ENCODE results near the gene FBXO48. TPM values are rescaled to one million over a fixed set of nuclear protein-coding genes. Genes with fewer than 3 reads are reported as not detected.
"Not testable (repeated sequence)": the region's sequence is repeated elsewhere in the genome, so short reads cannot be mapped to it uniquely, and the experiment has no call there.

FBXO48 gene
- total RNA-seq, 8 experiments from 2014 or later, result 0.54 to 1.5 (median 0.82) TPM

- 60 to 100% (median 86%) methylated on average over 1 of the region's 1 CpG; no CpG with 5 or more reads in 5 of the 10 experiments for WGBS, 10 experiments
- H3K27ac ChIP-seq; H3K4me3 ChIP-seq; H3K4me1 ChIP-seq (replicated peaks in 1 of 2): not testable (repeated sequence)
- in situ Hi-C loops (cut with MboI; ENCODE audit: low pct_unique_long_range_greater_than_20kb in 2 of 9, low sequenced_read_pairs in 9 of 9, unreplicated experiment in 9 of 9), result loop anchor here in 5 of 9 experiments (25.0 kb wide), 3 partner anchors 99 to 424 kb away; no protein-coding TSS in a partner anchor
- ATAC-seq (replicated peaks in 6 of 8), result peak in 2 of 8 experiments; percentile 36 to 65
Measured at GRCh38 chr2:68488605-68489004, 21.5 kb upstream of the FBXO48 start.

DNA sequence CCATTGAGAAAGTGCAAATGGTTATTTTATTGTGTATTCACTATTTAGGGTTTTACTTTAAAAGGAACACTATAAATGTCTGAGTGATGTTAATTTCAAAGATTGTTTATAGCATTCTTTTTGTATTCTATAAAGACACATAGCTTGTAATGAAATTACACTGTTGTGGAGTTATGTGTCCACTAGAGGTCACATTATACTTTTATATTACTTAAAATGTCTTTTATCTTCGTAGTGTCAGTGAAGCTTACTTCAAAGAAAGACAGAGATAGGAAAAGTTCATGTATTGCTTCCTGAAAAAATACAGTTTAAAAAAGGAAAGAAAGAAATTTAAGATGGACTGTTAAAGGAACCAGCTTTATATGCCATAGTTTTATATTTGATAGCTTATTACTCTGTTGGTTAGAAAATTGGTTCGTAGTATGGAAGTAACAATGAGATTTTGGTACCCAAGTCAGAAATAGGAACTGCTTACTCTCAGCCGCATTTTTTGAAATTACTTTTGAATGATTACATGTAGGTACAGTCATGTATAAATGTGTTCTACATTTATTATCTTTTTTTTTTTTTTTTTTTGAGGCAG, 20.8 kb upstream of the FBXO48 start:
- no peak overlapping the region for H3K4me3 ChIP-seq
- 38 to 86% (median 66%) methylated on average over 2 to 3 of the region's 3 CpGs for whole genome bisulfite sequencing, 10 experiments
- no peak overlapping the region for H3K27ac ChIP-seq
- in situ Hi-C loops (cut with MboI; ENCODE audit: low pct_unique_long_range_greater_than_20kb in 2 of 9, low sequenced_read_pairs in 9 of 9, unreplicated experiment in 9 of 9), result loop anchor here in 5 of 9 experiments (25.0 kb wide), 3 partner anchors 99 to 424 kb away; no protein-coding TSS in a partner anchor
- H3K4me1 ChIP-seq (replicated peaks in 1 of 2), result no peaks in the 10 kb centered on the region
- ATAC-seq (replicated peaks in 6 of 8), result peak in 3 of 8 experiments; percentile 50 to 59 (median 54)

GRCh38 chr2:68483011-68483410, 15.9 kb upstream of the FBXO48 start:
- in situ Hi-C loops (cut with MboI; ENCODE audit: low pct_unique_long_range_greater_than_20kb in 2 of 9, low sequenced_read_pairs in 9 of 9, unreplicated experiment in 9 of 9), result loop anchor here in 5 of 9 experiments (25.0 kb wide), 3 partner anchors 104 to 429 kb away; no protein-coding TSS in a partner anchor
- WGBS, 10 experiments, result 60 to 100% (median 73%) methylated on average over 1 to 3 of the region's 3 CpGs; no CpG with 5 or more reads in 6 of the 10 experiments

DNA sequence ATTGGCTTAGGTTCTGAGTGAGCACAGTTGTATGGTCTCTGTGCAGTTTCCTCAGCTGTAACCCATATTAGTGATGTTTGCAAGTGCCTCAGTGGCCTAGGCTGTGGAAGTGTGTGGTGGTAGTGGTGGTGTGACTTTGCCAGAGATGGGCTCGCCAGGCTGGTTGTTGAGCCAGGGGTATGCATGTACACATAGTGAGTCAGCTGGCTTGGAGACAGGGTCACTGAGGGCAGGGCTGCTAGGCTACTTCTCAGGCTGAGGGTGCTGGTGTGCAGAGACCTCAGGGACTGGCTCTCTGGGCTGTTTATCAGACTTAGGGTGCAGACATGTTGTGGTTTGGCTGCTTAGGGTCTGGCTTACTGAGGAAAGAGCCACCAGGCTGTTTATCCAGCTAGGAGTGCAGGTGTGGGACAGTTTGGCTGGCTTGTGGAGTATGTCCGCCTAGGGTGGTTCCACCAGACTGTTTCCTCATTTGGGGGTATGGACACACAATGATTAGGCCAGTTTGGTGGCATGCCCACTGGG, 15.3 kb upstream of the FBXO48 start:
- Histone ChIP-seq H3K27ac (no peak overlapping the region), H3K4me3 (no peak overlapping the region), H3K4me1 (replicated peaks in 1 of 2) (no peaks in the 10 kb centered on the region)
- 14 to 67% (median 43%) methylated on average over 1 to 2 of the region's 2 CpGs; no CpG with 5 or more reads in 6 of the 10 experiments for WGBS, 10 experiments
- in situ Hi-C loops (cut with MboI; ENCODE audit: low pct_unique_long_range_greater_than_20kb in 2 of 9, low sequenced_read_pairs in 9 of 9, unreplicated experiment in 9 of 9), result loop anchor here in 5 of 9 experiments (25.0 kb wide), 3 partner anchors 105 to 430 kb away; no protein-coding TSS in a partner anchor
- ATAC-seq (replicated peaks in 6 of 8), result peak in 1 of 8 experiments; percentile 14

More at GRCh38 chr2:68483011-68483410, 15.9 kb upstream of the FBXO48 start:
- no peaks in the 10 kb centered on the region for H3K4me1 ChIP-seq (replicated peaks in 1 of 2)
- ATAC-seq (replicated peaks in 6 of 8), result peak in 2 of 8 experiments; percentile 76 to 90
- H3K4me3 ChIP-seq, result no peak overlapping the region
- no peak overlapping the region for H3K27ac ChIP-seq

DNA sequence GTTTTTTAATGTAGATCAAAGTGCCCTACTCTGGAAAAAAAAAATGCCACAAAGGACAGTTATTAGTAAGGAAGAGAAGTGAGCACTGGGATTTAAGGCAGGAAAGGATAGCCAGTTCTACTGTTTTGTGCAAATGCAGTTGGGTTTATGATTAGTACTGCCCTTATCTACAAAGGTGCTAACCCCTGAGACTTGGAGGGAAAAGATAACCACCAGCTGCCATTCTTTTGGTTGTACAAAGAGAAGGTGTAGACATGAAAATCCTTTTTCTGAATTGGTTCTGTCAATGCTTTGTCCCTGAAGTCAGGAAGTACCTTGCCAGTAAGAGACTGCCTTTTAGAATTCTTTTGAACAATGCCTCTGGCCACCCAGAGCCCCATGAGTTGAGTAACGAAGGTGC, 11.6 kb upstream of the FBXO48 start:
- in situ Hi-C loops (cut with MboI; ENCODE audit: low pct_unique_long_range_greater_than_20kb in 2 of 9, low sequenced_read_pairs in 9 of 9, unreplicated experiment in 9 of 9), result loop anchor here in 5 of 9 experiments (25.0 kb wide), 3 partner anchors 109 to 434 kb away; no protein-coding TSS in a partner anchor
- no peak overlapping the region for H3K27ac ChIP-seq
- H3K4me3 ChIP-seq, result no peak overlapping the region
- no peaks in the 10 kb centered on the region for H3K4me1 ChIP-seq (replicated peaks in 1 of 2)
- no peak for ATAC-seq (replicated peaks in 6 of 8)
- WGBS, 10 experiments, result 80 to 100% (median 80%) methylated on average over 1 of the region's 1 CpG; no CpG with 5 or more reads in 7 of the 10 experiments

DNA sequence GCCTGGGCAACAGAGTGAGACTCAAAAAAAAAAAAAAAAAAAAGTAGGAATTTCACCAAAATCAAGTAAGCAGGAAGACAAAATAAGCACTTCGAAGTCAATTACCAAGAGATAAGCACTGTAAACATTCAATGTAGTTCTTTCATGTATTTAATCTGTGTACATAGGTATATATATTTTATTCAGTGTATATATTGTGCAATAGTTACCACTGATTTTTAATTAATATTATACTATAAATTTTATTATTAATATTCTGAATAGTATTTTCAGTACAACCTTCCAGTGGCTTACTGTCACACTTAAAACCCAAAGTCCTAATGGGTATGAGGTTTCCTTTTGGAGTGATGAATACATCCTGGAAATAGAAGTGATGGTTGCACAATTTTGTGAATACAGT, 9.4 kb upstream of the FBXO48 start:
- in situ Hi-C loops (cut with MboI; ENCODE audit: low pct_unique_long_range_greater_than_20kb in 2 of 9, low sequenced_read_pairs in 9 of 9, unreplicated experiment in 9 of 9), result loop anchor here in 5 of 9 experiments (25.0 kb wide), 3 partner anchors 111 to 436 kb away; no protein-coding TSS in a partner anchor

GRCh38 chr2:68475576-68475975, 8.5 kb upstream of the FBXO48 start:
- no peak for ATAC-seq (replicated peaks in 6 of 8)
- in situ Hi-C loops (cut with MboI; ENCODE audit: low pct_unique_long_range_greater_than_20kb in 2 of 9, low sequenced_read_pairs in 9 of 9, unreplicated experiment in 9 of 9), result loop anchor here in 5 of 9 experiments (25.0 kb wide), 3 partner anchors 112 to 437 kb away; no protein-coding TSS in a partner anchor

More for the DNA sequence above, 9.4 kb upstream of the FBXO48 start:
- 78 to 100% (median 100%) methylated on average over 1 of the region's 1 CpG; no CpG with 5 or more reads in 3 of the 10 experiments for WGBS, 10 experiments
- H3K4me3 ChIP-seq, result no peak overlapping the region
- no peak for ATAC-seq (replicated peaks in 6 of 8)
- no peak overlapping the region for H3K27ac ChIP-seq
- no peaks in the 10 kb centered on the region for H3K4me1 ChIP-seq (replicated peaks in 1 of 2)

DNA sequence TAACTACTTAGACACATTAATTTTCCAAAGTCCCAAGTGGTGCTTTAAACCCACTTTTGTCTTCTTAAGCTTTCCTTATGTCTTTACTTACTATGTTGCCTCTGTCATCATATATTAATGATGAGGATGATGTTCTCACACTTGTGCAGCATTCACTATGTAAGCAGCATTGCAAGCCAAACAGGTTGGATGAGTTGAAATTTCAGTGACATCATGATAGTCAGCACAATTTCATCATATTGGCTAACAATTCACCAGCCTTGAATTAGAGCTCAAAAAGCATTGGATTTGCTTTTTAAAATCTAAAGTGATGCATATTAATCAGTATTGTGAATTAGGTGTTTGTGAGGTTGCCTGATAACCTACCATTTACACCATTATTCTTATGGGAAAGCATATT, 8.0 kb upstream of the FBXO48 start:
- ATAC-seq (replicated peaks in 6 of 8), result peak in 1 of 8 experiments; percentile 23
- Histone ChIP-seq H3K4me3 (no peak overlapping the region), H3K4me1 (replicated peaks in 1 of 2) (no peaks in the 10 kb centered on the region), H3K27ac (no peak overlapping the region)
- in situ Hi-C loops (cut with MboI; ENCODE audit: low pct_unique_long_range_greater_than_20kb in 2 of 9, low sequenced_read_pairs in 9 of 9, unreplicated experiment in 9 of 9), result loop anchor here in 5 of 9 experiments (25.0 kb wide), 3 partner anchors 112 to 437 kb away; no protein-coding TSS in a partner anchor

More at GRCh38 chr2:68475576-68475975, 8.5 kb upstream of the FBXO48 start:
- Histone ChIP-seq H3K4me1 (replicated peaks in 1 of 2) (no peaks in the 10 kb centered on the region), H3K27ac (no peak overlapping the region), H3K4me3 (no peak overlapping the region)
- WGBS, 10 experiments, result 50 to 94% (median 79%) methylated on average over 1 to 2 of the region's 2 CpGs; no CpG with 5 or more reads in 2 of the 10 experiments

DNA sequence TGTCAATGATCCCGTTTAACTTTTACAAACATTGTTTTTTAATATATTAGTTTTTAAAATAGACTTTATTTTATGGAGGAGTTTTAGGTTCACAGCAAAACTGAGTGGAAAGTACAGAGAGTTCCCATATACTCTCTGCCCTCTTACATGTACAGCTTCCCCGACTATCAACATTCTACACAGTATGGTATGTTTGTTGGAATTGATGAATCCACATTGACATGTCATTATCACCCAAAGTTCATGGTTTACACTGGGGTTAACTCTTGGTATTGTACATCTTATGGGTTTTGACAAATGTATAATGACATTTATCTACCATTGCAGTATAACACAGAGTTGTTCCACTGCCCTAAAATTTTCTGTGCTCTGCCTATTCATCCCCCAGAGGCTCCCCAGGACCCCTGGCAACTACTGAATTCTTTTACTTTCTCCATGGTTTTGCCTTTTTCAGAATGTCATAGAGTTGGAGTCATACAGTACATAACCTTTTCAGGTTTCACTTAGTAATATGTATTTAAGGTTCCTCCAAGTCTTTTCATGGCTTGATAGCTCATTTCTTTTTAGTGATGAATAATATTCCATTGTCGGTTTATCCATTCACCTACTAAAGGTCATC, 5.8 kb upstream of the FBXO48 start:
- Histone ChIP-seq H3K4me1 (replicated peaks in 1 of 2) (peaks cover 0 to 3% of the 10 kb centered on the region in 2 donors), H3K27ac (no peak overlapping the region), H3K4me3 (no peak overlapping the region)
- no peak for ATAC-seq (replicated peaks in 6 of 8)
- in situ Hi-C loops (cut with MboI; ENCODE audit: low pct_unique_long_range_greater_than_20kb in 2 of 9, low sequenced_read_pairs in 9 of 9, unreplicated experiment in 9 of 9), result no loop called here
- 50 to 100% (median 93%) methylated on average over 1 to 3 of the region's 3 CpGs; no CpG with 5 or more reads in 2 of the 10 experiments for WGBS, 10 experiments

DNA sequence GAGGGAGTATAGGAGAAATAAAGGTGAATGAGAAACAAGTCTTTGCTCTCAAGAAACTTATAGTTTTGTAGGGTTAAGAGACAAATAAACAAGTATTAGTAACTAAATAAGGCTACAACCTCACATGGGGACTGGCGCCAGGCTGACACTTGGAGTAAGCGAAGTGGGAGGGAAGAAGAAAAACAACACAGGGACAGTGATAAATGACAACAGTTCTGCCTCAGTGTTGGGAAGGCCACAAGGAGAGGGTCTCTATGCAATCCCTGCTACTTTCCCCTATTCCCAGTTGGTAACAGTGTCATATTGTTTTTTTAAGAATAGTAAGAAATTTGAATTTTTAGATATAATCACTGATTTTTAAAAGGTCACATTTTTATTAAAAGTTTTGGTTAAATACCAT, 4.3 kb upstream of the FBXO48 start:
- Histone ChIP-seq H3K4me3 (no peak overlapping the region), H3K4me1 (replicated peaks in 1 of 2) (peaks cover 0 to 3% of the 10 kb centered on the region in 2 donors), H3K27ac (no peak overlapping the region)
- ATAC-seq (replicated peaks in 6 of 8), result no peak
- in situ Hi-C loops (cut with MboI; ENCODE audit: low pct_unique_long_range_greater_than_20kb in 2 of 9, low sequenced_read_pairs in 9 of 9, unreplicated experiment in 9 of 9), result no loop called here
- 87 to 100% (median 96%) methylated on average over 1 to 2 of the region's 2 CpGs; no CpG with 5 or more reads in 1 of the 10 experiments for WGBS, 10 experiments

DNA sequence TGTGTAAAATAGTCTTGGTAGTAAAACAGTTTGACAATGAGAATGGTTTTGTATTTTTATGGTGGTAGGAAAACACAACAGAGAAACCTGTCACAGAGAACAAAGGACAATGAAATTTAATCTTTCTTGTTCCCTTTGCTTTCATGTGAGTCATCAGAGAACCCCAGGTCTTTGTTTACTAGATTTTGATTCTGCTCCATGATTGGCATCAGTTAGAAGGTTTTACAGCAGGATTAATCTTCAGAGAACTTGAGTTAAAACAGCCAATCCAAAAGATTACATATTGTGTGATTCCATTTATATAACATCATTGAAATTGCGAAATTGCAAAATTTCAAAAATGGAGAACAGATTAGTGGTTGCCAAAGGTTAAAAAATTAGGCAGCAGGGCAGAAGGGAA, 2.8 kb upstream of the FBXO48 start:
- WGBS, 10 experiments, result 70 to 100% (median 92%) methylated on average over 1 of the region's 1 CpG; no CpG with 5 or more reads in 1 of the 10 experiments
- ATAC-seq (replicated peaks in 6 of 8), result no peak
- in situ Hi-C loops (cut with MboI; ENCODE audit: low pct_unique_long_range_greater_than_20kb in 2 of 9, low sequenced_read_pairs in 9 of 9, unreplicated experiment in 9 of 9), result loop anchor here in 3 of 9 experiments (10.0 kb wide), 1 partner anchor 455 kb away; no protein-coding TSS in a partner anchor

GRCh38 chr2:68468801-68469200, 1.7 kb upstream of the FBXO48 start:
- in situ Hi-C loops (cut with MboI; ENCODE audit: low pct_unique_long_range_greater_than_20kb in 2 of 9, low sequenced_read_pairs in 9 of 9, unreplicated experiment in 9 of 9), result loop anchor here in 3 of 9 experiments (10.0 kb wide), 1 partner anchor 456 kb away; no protein-coding TSS in a partner anchor
- Histone ChIP-seq H3K4me3 (no peak overlapping the region), H3K4me1 (replicated peaks in 1 of 2) (peaks cover 5 to 6% of the 10 kb centered on the region in 2 donors), H3K27ac (no peak overlapping the region)
- no peak for ATAC-seq (replicated peaks in 6 of 8)
- 79 to 100% (median 93%) methylated on average over 1 to 2 of the region's 2 CpGs for WGBS, 10 experiments

More for the DNA sequence above, 2.8 kb upstream of the FBXO48 start:
- no peak overlapping the region for H3K27ac ChIP-seq
- no peak overlapping the region for H3K4me3 ChIP-seq
- H3K4me1 ChIP-seq (replicated peaks in 1 of 2), result peaks cover 5 to 6% of the 10 kb centered on the region in 2 donors
